T-helper 2 cell (primary cell): ENCODE data around the gene FGF19.
"Not testable (repeated sequence)": the region's sequence is repeated elsewhere in the genome, so short reads cannot be mapped to it uniquely, and the experiment has no call there.

Experiments
- DNase-seq, 5 experiments: peaks; one replicate each; pipeline versions ENCODE4 v3.0.0 to v3.0.0-alpha.2; 2012 to 2022

The FGF19 gene

GRCh38 chr11:69716891-69717747 lies 13.3 kb upstream of the FGF19 start:
- DNase-seq: no peak

- no peak for DNase-seq
Observed at GRCh38 chr11:69716099-69716498, 12.3 kb upstream of the FGF19 start.

- no peak for DNase-seq
Observed at GRCh38 chr11:69715446-69715845, 11.6 kb upstream of the FGF19 start.

- DNase-seq: peak in 2 of 5 experiments; percentile 5 to 59
Observed at GRCh38 chr11:69711822-69712801, 8.3 kb upstream of the FGF19 start.

GRCh38 chr11:69708736-69709401 lies 5.0 kb upstream of the FGF19 start:
- no peak for DNase-seq

GRCh38 chr11:69707176-69707575 lies 3.4 kb upstream of the FGF19 start:
- no peak for DNase-seq

GRCh38 chr11:69705901-69706787 lies 2.3 kb upstream of the FGF19 start:
- no peak for DNase-seq

- no peak for DNase-seq
Observed at GRCh38 chr11:69705351-69705811, 1.6 kb upstream of the FGF19 start.

- DNase-seq: peak in 1 of 5 experiments; percentile 17
Observed at GRCh38 chr11:69704508-69705253, 859 bp upstream of the FGF19 start.

GRCh38 chr11:69703453-69703767 lies 412 bp downstream of the FGF19 start:
- DNase-seq: no peak

GRCh38 chr11:69702769-69703452 lies 911 bp downstream of the FGF19 start:
- DNase-seq: no peak

- DNase-seq: no peak
Observed at GRCh38 chr11:69702239-69702691, 1.6 kb downstream of the FGF19 start.

GRCh38 chr11:69700278-69701140 lies 3.3 kb downstream of the FGF19 start:
- no peak for DNase-seq

- no peak for DNase-seq
Observed at GRCh38 chr11:69699213-69699612, 4.6 kb downstream of the FGF19 start.

GRCh38 chr11:69698362-69698761 lies 5.5 kb downstream of the FGF19 start:
- DNase-seq: no peak

- DNase-seq: no peak
Observed at GRCh38 chr11:69697861-69698260, 6.0 kb downstream of the FGF19 start.

GRCh38 chr11:69697469-69697843 lies 6.4 kb downstream of the FGF19 start:
- no peak for DNase-seq

GRCh38 chr11:69696749-69697468 lies 6.9 kb downstream of the FGF19 start:
- no peak for DNase-seq

- not testable (repeated sequence) for DNase-seq
Observed at GRCh38 chr11:69695995-69696394, 7.8 kb downstream of the FGF19 start.
